Measurements from ENCODE around the gene SHISA9.

SHISA9 gene

DNA sequence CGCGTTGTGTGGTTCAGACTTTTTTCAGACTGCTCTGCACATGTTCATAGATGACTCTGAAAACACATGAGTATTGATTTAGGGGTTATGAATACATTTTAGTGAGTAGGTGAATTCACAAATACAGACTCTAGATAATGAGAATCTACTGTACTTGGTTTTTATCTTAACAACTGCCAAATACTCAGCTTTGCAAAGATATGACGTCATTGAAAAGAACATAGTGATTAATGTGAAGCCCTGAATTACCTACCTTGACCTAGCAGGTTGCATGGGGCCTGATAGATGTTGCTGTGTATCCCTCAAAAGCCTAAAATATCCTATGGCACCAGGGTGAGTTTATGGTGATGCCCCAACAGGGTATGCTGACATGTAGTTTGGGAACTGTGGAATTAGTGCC lies 98.0 kb downstream of the SHISA9 start:
- no peak overlapping the region for H3K9ac ChIP-seq (ENCODE audit: low read length)
- H3K36me3 ChIP-seq (ENCODE audit: control insufficient read depth, insufficient read depth, low read length): no peaks in the 10 kb centered on the region
- H3K4me1 ChIP-seq (ENCODE audit: control insufficient read depth, insufficient read depth, low read length): no peaks in the 10 kb centered on the region
- no peaks in the 10 kb centered on the region for H3K9me3 ChIP-seq (ENCODE audit: control insufficient read depth, low read length)
- H3K4me3 ChIP-seq (ENCODE audit: low read length): no peak overlapping the region
- no peaks in the 10 kb centered on the region for H3K27me3 ChIP-seq (ENCODE audit: control insufficient read depth, insufficient read depth, low read length)

DNA sequence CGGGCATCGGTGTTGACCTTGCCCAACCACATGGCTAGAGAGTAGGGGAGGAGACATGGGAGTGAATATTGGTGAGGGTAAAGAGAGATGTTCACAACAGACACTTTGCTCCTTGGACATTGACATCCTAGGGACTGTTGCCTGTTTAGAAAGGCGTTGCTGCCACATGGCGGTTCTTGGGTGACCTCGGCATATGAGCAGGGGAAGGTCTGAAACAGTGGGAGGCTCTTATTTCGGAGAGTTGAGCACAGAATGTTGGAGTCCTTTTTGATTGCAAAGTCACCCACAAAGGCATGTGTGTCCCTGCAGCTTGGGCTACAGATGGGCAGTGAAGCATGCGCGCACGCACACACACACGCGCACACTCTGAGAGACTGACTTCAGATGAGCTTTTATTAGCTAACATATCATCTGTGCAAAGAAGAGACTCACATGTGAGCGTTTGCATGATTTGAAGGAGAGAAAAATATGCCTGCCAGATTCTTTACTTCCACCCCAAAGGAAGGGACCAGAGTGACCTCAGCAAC lies 104.4 kb downstream of the SHISA9 start:
- Histone ChIP-seq H3K36me3 (ENCODE audit: control insufficient read depth, insufficient read depth, low read length) (no peaks in the 10 kb centered on the region), H3K9me3 (ENCODE audit: control insufficient read depth, low read length) (no peaks in the 10 kb centered on the region), H3K4me3 (ENCODE audit: low read length) (no peak overlapping the region), H3K4me1 (ENCODE audit: control insufficient read depth, insufficient read depth, low read length) (no peaks in the 10 kb centered on the region), H3K9ac (ENCODE audit: low read length) (no peak overlapping the region), H3K27me3 (ENCODE audit: control insufficient read depth, insufficient read depth, low read length) (no peaks in the 10 kb centered on the region)

GRCh38 chr16:13012601-13013000 lies 111.2 kb downstream of the SHISA9 start:
- no peaks in the 10 kb centered on the region for H3K36me3 ChIP-seq (ENCODE audit: control insufficient read depth, insufficient read depth, low read length)
- H3K4me3 ChIP-seq (ENCODE audit: low read length): no peak overlapping the region
- H3K27me3 ChIP-seq (ENCODE audit: control insufficient read depth, insufficient read depth, low read length): no peaks in the 10 kb centered on the region
- H3K4me1 ChIP-seq (ENCODE audit: control insufficient read depth, insufficient read depth, low read length): no peaks in the 10 kb centered on the region
- no peaks in the 10 kb centered on the region for H3K9me3 ChIP-seq (ENCODE audit: control insufficient read depth, low read length)
- no peak overlapping the region for H3K9ac ChIP-seq (ENCODE audit: low read length)

DNA sequence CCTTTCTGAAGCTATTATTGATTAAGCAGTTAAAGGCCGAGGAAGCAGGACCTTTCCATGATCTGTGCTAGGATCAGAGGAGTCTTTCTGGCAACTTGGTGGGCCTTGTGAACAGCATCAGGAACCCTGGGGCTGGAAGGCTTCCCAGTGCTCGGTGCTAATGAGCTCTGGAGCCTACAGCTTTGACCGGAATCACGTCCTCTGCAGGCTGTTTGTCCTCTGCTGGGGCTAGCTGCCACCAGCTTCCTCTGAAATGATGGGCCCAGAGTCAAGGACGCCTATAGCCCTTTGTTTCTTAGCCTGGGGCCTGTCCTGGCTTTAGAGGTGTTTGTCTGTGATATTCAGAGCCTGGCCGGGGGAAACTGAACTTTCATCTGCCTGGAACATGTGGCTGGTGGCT lies 111.6 kb downstream of the SHISA9 start:
- Histone ChIP-seq H3K9ac (ENCODE audit: low read length) (no peak overlapping the region), H3K27me3 (ENCODE audit: control insufficient read depth, insufficient read depth, low read length) (no peaks in the 10 kb centered on the region), H3K36me3 (ENCODE audit: control insufficient read depth, insufficient read depth, low read length) (no peaks in the 10 kb centered on the region), H3K4me3 (ENCODE audit: low read length) (no peak overlapping the region), H3K4me1 (ENCODE audit: control insufficient read depth, insufficient read depth, low read length) (no peaks in the 10 kb centered on the region), H3K9me3 (ENCODE audit: control insufficient read depth, low read length) (no peaks in the 10 kb centered on the region)

DNA sequence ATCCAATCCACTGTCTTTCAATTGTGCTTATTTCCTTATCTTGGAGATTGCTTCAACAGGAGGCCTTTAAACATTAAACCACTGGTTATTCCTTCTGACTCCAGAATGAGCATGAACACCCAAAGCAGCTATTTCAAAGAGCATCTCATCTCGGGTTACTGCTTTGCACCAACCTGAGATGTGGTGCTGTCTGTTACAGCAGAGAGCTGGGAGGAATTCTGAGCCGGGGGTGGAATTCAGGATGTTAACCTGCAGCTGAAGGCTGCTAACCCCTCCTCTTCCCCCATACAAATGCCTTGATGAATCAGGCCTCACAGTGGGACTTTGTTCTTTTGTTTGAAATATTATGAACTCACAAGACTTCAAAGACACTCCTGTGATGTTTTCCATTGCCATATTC lies 113.1 kb downstream of the SHISA9 start:
- H3K27me3 ChIP-seq (ENCODE audit: control insufficient read depth, insufficient read depth, low read length): no peaks in the 10 kb centered on the region
- H3K9me3 ChIP-seq (ENCODE audit: control insufficient read depth, low read length): no peaks in the 10 kb centered on the region
- no peak overlapping the region for H3K4me3 ChIP-seq (ENCODE audit: low read length)
- H3K4me1 ChIP-seq (ENCODE audit: control insufficient read depth, insufficient read depth, low read length): no peaks in the 10 kb centered on the region
- H3K36me3 ChIP-seq (ENCODE audit: control insufficient read depth, insufficient read depth, low read length): no peaks in the 10 kb centered on the region
- H3K9ac ChIP-seq (ENCODE audit: low read length): no peak overlapping the region

DNA sequence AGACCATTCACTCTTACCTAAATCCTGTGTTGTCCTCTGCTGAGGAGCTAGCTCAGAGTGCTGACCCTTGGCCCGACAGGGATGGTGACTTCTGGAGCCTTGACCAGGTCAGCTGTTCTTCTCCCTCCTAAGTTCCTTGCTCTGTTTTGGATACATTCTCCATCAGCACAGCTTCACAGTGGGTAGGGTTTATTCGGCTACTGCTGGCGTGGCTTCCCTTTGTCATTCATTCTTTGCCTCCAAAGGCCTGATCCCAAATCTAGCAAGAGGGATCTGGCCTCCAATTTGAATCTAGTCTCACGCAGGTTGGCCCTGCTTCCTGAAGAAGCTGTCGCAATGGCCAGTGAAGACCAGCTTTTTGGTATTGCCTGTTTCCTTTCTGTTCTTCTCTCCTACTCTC lies 116.6 kb downstream of the SHISA9 start:
- no peak overlapping the region for H3K4me3 ChIP-seq (ENCODE audit: low read length)
- H3K4me1 ChIP-seq (ENCODE audit: control insufficient read depth, insufficient read depth, low read length): no peaks in the 10 kb centered on the region
- H3K27me3 ChIP-seq (ENCODE audit: control insufficient read depth, insufficient read depth, low read length): no peaks in the 10 kb centered on the region
- no peaks in the 10 kb centered on the region for H3K36me3 ChIP-seq (ENCODE audit: control insufficient read depth, insufficient read depth, low read length)
- H3K9me3 ChIP-seq (ENCODE audit: control insufficient read depth, low read length): no peaks in the 10 kb centered on the region
- H3K9ac ChIP-seq (ENCODE audit: low read length): no peak overlapping the region

- Histone ChIP-seq H3K9ac (ENCODE audit: low read length) (no peak overlapping the region), H3K9me3 (ENCODE audit: control insufficient read depth, low read length) (no peaks in the 10 kb centered on the region), H3K4me3 (ENCODE audit: low read length) (no peak overlapping the region), H3K27me3 (ENCODE audit: control insufficient read depth, insufficient read depth, low read length) (no peaks in the 10 kb centered on the region), H3K36me3 (ENCODE audit: control insufficient read depth, insufficient read depth, low read length) (no peaks in the 10 kb centered on the region), H3K4me1 (ENCODE audit: control insufficient read depth, insufficient read depth, low read length) (no peaks in the 10 kb centered on the region)
Observed at GRCh38 chr16:13021996-13022395, 120.6 kb downstream of the SHISA9 start.

DNA sequence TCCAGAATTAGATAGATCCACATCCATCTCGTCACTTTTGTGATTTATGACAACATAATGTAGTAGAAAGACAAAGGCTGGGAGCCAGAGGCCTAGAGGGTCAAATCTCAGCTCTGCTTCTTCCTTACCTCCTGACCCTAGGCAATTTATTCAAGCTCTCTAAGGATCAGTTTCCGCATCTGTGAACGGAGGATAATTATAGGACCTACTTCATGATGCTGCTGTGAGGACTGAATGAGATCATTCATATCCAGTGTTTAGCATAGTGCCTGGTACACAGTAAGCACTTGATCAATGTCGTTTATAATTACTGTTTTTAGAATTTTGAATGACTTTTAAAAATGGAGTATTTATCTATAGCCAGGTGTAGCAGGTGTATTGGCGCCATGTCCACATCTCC lies 128.4 kb downstream of the SHISA9 start:
- Histone ChIP-seq H3K9me3 (ENCODE audit: control insufficient read depth, low read length) (no peaks in the 10 kb centered on the region), H3K27me3 (ENCODE audit: control insufficient read depth, insufficient read depth, low read length) (no peaks in the 10 kb centered on the region)

GRCh38 chr16:13030769-13031168 lies 129.4 kb downstream of the SHISA9 start:
- Histone ChIP-seq H3K4me3 (ENCODE audit: low read length) (no peak overlapping the region), H3K9ac (ENCODE audit: low read length) (no peak overlapping the region), H3K4me1 (ENCODE audit: control insufficient read depth, insufficient read depth, low read length) (no peaks in the 10 kb centered on the region), H3K36me3 (ENCODE audit: control insufficient read depth, insufficient read depth, low read length) (no peaks in the 10 kb centered on the region), H3K27me3 (ENCODE audit: control insufficient read depth, insufficient read depth, low read length) (no peaks in the 10 kb centered on the region), H3K9me3 (ENCODE audit: control insufficient read depth, low read length) (no peaks in the 10 kb centered on the region)

More for the DNA sequence above, 128.4 kb downstream of the SHISA9 start:
- H3K36me3 ChIP-seq (ENCODE audit: control insufficient read depth, insufficient read depth, low read length): no peaks in the 10 kb centered on the region
- no peak overlapping the region for H3K4me3 ChIP-seq (ENCODE audit: low read length)
- H3K9ac ChIP-seq (ENCODE audit: low read length): no peak overlapping the region
- H3K4me1 ChIP-seq (ENCODE audit: control insufficient read depth, insufficient read depth, low read length): no peaks in the 10 kb centered on the region

- no peak overlapping the region for H3K9ac ChIP-seq (ENCODE audit: low read length)
- no peaks in the 10 kb centered on the region for H3K4me1 ChIP-seq (ENCODE audit: control insufficient read depth, insufficient read depth, low read length)
- no peak overlapping the region for H3K4me3 ChIP-seq (ENCODE audit: low read length)
- H3K9me3 ChIP-seq (ENCODE audit: control insufficient read depth, low read length): no peaks in the 10 kb centered on the region
- no peaks in the 10 kb centered on the region for H3K27me3 ChIP-seq (ENCODE audit: control insufficient read depth, insufficient read depth, low read length)
- no peaks in the 10 kb centered on the region for H3K36me3 ChIP-seq (ENCODE audit: control insufficient read depth, insufficient read depth, low read length)
Observed at GRCh38 chr16:13032911-13033310, 131.5 kb downstream of the SHISA9 start.

DNA sequence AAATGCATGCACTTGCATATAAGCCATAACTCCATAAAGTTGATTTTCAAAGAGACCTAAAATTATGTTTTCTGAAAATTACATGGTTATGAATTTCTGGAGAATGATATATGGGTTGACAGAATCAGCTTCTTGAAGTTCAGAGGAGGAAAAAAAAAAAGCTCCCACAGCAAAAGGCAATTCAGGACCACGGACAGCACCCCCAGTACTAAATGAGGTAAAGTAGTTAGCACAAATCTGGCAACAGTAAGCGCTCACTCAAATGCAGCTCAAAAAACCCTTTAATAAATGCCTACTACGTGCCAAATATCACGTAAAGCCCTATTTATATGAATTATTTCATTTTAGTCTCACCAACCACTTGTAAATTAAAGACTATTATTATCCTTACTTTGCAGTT lies 135.2 kb downstream of the SHISA9 start:
- Histone ChIP-seq H3K4me1 (ENCODE audit: control insufficient read depth, insufficient read depth, low read length) (no peaks in the 10 kb centered on the region), H3K9ac (ENCODE audit: low read length) (no peak overlapping the region), H3K27me3 (ENCODE audit: control insufficient read depth, insufficient read depth, low read length) (no peaks in the 10 kb centered on the region), H3K9me3 (ENCODE audit: control insufficient read depth, low read length) (no peaks in the 10 kb centered on the region), H3K4me3 (ENCODE audit: low read length) (no peak overlapping the region), H3K36me3 (ENCODE audit: control insufficient read depth, insufficient read depth, low read length) (no peaks in the 10 kb centered on the region)

GRCh38 chr16:13038591-13038990 lies 137.2 kb downstream of the SHISA9 start:
- Histone ChIP-seq H3K9me3 (ENCODE audit: control insufficient read depth, low read length) (no peaks in the 10 kb centered on the region), H3K4me3 (ENCODE audit: low read length) (no peak overlapping the region), H3K4me1 (ENCODE audit: control insufficient read depth, insufficient read depth, low read length) (no peaks in the 10 kb centered on the region), H3K27me3 (ENCODE audit: control insufficient read depth, insufficient read depth, low read length) (no peaks in the 10 kb centered on the region), H3K36me3 (ENCODE audit: control insufficient read depth, insufficient read depth, low read length) (no peaks in the 10 kb centered on the region), H3K9ac (ENCODE audit: low read length) (no peak overlapping the region)

- H3K36me3 ChIP-seq (ENCODE audit: control insufficient read depth, insufficient read depth, low read length): no peaks in the 10 kb centered on the region
- H3K9ac ChIP-seq (ENCODE audit: low read length): no peak overlapping the region
- no peaks in the 10 kb centered on the region for H3K4me1 ChIP-seq (ENCODE audit: control insufficient read depth, insufficient read depth, low read length)
- H3K4me3 ChIP-seq (ENCODE audit: low read length): no peak overlapping the region
- no peaks in the 10 kb centered on the region for H3K9me3 ChIP-seq (ENCODE audit: control insufficient read depth, low read length)
- no peaks in the 10 kb centered on the region for H3K27me3 ChIP-seq (ENCODE audit: control insufficient read depth, insufficient read depth, low read length)
Observed at GRCh38 chr16:13039526-13039925, 138.1 kb downstream of the SHISA9 start.

Measured in mucosa of stomach (tissue), 1 donor.